Left kidney (tissue), 2 donors: ENCODE measurements around the gene ZBTB20. TPM values are rescaled to one million over a fixed set of nuclear protein-coding genes. Genes with fewer than 3 reads are reported as not detected.
A peak's percentile ranks its signal among the peaks of the same experiment; 100 is the strongest.

Experiments
- DNase-seq: peaks from one replicate; pipeline ENCODE4 v3.0.0-alpha.2; 2013
- polyA plus RNA-seq: library from polyadenylated mRNA; unstranded; fragments of 120-200 nt; gene quantifications from one replicate; pipeline ENCODE4 v1.2.1, GENCODE V29; 2013; ENCODE audit not compliant: insufficient read length

The ZBTB20 gene
- polyA plus RNA-seq, 1 donor = 5.6 TPM

- no peak for DNase-seq
These were observed 577.9 kb downstream of the ZBTB20 start for GRCh38 chr3:114569186-114569585.

GRCh38 chr3:114567771-114568170, 579.3 kb downstream of the ZBTB20 start:
- DNase-seq = no peak

DNA sequence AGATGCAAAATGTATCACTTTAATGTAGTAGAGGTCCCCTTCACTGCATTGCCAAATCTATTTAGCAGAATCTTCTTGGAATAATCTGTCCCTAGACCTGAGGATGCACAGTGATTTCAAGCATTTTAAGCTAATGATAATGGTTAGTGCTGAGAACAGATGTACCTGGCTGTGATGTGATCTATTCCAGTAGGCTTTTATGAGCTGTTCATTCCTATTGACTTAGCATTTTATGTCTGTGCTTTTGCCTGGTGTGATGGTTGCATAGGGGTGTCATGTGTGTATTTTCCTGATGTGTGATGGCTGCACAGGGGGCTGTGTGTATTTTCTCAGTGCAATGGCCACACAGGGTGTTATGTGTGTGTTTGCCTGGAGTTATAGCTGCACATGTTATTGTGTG, 580.3 kb downstream of the ZBTB20 start:
- no peak for DNase-seq

- no peak for DNase-seq
These were observed 580.8 kb downstream of the ZBTB20 start for GRCh38 chr3:114566162-114566755.

GRCh38 chr3:114565216-114565615, 581.9 kb downstream of the ZBTB20 start:
- no peak for DNase-seq

- DNase-seq = no peak
These were observed 583.4 kb downstream of the ZBTB20 start for GRCh38 chr3:114563720-114564119.

DNA sequence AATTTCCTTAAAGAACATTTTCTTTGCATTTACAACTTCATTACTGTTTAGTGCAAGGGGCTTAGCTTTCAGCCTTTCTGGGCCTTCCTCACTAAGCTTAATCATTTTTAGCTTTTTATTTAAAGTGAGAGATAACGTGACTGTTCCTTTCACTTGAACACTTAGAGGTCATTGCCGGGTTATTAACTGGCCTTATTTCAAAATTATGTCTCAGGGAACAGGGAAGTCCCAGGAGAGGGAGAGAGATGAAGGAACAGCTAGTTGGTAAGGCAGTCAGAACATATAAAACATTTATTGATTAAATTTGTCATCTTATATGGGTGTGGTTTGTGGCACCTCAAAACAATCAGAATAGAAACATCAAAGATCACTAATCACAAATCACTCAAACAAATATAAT, 584.5 kb downstream of the ZBTB20 start:
- DNase-seq = no peak

GRCh38 chr3:114558271-114558670, 588.8 kb downstream of the ZBTB20 start:
- no peak for DNase-seq

GRCh38 chr3:114557791-114558190, 589.3 kb downstream of the ZBTB20 start:
- no peak for DNase-seq

GRCh38 chr3:114556657-114557213, 590.4 kb downstream of the ZBTB20 start:
- DNase-seq = peak; percentile 10

DNA sequence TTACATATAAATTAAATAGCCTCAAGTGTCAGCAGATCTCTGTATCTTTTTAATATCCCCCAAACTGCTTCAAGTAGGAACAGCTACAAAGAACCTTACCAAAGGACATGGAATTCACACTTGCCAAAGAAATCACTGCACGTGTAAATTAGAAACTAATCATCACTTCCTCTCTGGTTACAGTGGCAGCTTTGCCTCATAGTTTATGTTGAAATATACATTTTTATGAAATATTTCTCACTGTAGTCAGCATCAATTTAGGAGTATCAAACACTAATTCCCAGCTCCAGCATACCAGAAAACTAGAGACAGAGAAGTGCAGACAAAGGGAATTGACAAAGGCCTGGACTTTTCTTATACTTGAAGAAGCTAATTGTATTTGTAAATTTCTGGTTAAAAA, 592.4 kb downstream of the ZBTB20 start:
- no peak for DNase-seq

GRCh38 chr3:114553949-114554593, 593.0 kb downstream of the ZBTB20 start:
- no peak for DNase-seq

- DNase-seq = no peak
These were observed 594.6 kb downstream of the ZBTB20 start for GRCh38 chr3:114552527-114552812.

- DNase-seq = no peak
These were observed 595.1 kb downstream of the ZBTB20 start for GRCh38 chr3:114551770-114552526.

- no peak for DNase-seq
These were observed 596.9 kb downstream of the ZBTB20 start for GRCh38 chr3:114550165-114550564.

GRCh38 chr3:114545193-114545592, 601.9 kb downstream of the ZBTB20 start:
- no peak for DNase-seq

DNA sequence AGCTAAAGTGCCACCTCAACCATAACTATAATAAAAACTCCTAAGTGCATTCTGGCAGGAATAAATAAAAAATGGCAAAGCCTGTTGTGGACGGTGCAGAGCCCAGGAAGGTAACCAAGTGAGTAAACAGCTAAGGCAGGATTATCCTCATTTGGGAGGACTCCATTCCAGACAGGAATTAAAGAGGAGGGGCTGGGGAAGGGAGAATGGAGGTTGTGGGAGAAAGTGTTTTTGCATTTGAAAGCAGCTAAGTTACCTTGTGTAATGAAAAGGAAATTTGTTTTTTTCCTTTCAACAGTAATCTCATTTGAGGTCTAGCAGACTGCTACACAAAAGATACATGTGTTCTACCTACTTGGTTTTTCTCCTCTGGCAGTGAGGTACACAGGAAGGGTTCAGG, 604.7 kb downstream of the ZBTB20 start:
- no peak for DNase-seq

GRCh38 chr3:114539525-114539924, 607.6 kb downstream of the ZBTB20 start:
- no peak for DNase-seq

DNA sequence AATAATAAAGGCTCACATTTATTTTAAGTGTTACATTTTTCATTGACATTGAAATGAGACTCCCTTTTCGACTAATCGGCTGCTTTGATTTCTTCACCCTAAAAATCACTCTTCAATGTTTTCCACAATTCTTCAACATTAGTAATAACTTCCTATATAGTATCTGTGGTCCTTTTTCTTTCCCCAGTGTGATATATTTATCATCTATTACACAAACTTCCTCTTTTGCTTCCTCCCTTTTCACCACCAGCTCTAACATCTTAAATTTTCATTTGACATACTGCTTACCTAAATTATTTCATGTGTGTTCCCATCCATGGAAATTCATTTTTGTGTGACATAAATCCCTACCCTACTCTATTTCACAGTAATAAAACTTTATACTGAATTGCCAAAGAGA, 608.9 kb downstream of the ZBTB20 start:
- no peak for DNase-seq

- no peak for DNase-seq
These were observed 618.6 kb downstream of the ZBTB20 start for GRCh38 chr3:114528517-114528916.

GRCh38 chr3:114527036-114527644, 619.9 kb downstream of the ZBTB20 start:
- no peak for DNase-seq

- no peak for DNase-seq
These were observed 621.8 kb downstream of the ZBTB20 start for GRCh38 chr3:114525278-114525677.

DNA sequence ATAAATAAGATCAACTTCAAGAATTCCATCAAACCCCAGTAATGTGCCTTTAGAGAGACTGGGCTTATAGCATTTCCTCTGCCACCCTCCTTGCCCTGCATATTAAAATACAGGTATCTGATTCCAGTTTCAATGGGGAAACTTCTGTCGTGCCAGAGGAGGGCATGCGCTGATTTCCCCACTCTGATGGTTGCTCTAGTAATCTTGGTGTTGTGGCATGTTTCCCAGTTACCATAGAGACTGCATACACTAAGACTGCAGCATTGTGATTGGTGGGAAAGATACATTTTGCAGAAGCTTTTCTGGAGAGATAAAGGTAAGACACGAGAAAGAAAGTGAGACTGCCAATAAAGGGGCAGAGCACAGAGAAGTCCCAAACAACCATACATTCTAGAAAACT, 627.7 kb downstream of the ZBTB20 start:
- DNase-seq = peak; percentile 63
